ENCODE results near the gene ING4.
A peak's percentile ranks its signal among the peaks of the same experiment; 100 is the strongest.
"Not testable (repeated sequence)": the region's sequence is repeated elsewhere in the genome, so short reads cannot be mapped to it uniquely, and the experiment has no call there.

ING4 gene

DNA sequence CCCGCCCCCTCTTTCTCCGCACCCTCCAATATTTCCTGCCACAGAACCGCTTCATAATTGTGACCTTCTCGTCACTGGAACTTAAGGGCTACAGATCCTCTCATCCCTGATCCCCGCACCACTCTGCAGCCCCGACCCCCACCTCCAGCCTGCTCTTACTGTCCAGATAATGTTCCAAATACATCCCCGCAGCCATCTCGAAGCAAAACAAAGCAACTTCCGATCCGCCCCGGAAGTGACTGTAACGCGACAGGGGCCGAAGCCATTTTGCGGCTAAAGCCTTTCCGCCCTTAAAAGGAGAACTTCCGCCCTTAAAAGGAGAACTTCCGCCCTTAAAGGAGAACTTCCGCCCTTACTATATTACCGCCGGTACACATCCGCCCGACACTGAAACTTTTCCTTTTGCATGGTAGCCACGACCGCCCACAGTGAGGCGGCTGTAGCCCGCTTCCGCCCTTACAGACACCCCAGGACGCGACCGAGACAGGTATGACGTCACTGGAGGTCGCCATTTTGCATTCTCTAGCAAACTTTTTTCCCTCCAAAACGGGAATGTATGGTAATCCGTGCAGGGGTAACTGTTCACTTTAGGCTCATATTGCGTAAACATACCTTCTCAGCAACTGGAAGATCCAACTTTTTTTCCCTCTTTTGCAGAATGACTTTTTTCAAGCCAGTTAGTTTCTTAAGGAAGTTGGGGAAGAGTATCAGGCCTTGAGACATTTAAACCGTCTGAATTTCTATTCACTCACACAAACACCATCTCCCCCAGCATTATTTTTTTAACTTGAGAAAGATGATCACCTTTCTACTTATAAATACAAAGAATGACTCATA, at the start of gene ING4:
ING4 (minus strand) TSS at position 214 of the 837 bp plus-strand sequence; CDS start at position 196, 18 bp downstream.
- DNase-seq: peak; percentile 97

DNA sequence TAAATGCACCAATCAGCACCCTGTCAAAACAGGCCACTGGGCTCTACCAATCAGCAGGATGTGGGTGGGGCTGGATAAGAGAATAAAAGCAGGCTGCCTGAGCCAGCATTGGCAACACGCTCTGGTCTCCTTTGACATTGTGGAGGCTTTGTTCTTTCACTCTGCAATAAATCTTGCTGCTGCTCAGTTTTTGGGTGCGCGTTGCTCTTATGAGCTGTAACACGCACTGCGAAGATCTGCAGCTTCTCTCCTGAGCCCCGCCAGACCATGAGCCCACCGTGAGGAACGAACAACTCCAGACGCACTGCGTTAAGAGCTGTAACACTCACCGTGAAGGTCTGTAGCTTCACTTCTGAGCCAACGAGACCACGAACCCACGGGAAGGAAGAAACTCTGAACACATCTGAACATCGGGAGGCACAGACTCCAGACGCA, 46.1 kb upstream of the ING4 start:
- no peak for DNase-seq

DNA sequence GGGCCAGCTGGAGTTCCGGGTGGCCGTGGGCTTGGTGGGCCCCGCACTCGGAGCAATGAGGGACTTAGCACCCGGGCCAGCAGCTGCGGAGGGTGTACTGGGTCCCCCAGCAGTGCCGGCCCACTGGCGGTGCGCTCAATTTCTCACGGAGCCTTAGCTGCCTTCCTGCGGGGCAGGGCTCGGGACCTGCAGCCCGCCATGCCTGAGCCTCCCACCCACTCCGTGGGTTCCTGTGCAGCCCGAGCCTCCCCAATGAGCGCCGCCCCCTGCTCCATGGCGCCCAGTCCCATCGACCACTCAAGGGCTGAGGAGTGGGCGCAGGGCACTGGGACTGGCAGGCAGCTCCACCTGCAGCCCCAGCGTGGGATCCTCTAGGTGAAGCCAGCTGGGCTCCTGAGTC, 45.4 kb upstream of the ING4 start:
- not testable (repeated sequence) for DNase-seq

DNA sequence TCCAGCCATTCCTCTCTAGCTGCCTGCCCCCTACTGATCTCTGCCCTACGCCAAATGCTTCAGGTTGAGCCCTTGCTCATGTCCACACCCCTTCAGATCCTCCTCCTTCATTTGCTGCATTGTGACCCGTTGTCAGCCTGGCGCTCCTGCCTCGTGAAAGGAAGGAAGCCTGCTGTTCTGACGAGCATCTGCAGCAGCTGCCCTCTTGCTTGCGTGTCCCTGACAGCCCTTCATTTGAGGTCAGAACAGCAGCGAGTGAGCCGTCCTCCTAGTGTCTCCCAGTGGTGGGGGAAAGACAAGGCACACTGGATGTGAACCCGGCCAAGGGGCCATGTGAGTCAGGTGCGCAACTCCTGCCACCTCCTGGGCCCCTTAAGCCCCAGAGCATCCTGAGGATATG, 40.7 kb upstream of the ING4 start:
- no peak for DNase-seq

DNA sequence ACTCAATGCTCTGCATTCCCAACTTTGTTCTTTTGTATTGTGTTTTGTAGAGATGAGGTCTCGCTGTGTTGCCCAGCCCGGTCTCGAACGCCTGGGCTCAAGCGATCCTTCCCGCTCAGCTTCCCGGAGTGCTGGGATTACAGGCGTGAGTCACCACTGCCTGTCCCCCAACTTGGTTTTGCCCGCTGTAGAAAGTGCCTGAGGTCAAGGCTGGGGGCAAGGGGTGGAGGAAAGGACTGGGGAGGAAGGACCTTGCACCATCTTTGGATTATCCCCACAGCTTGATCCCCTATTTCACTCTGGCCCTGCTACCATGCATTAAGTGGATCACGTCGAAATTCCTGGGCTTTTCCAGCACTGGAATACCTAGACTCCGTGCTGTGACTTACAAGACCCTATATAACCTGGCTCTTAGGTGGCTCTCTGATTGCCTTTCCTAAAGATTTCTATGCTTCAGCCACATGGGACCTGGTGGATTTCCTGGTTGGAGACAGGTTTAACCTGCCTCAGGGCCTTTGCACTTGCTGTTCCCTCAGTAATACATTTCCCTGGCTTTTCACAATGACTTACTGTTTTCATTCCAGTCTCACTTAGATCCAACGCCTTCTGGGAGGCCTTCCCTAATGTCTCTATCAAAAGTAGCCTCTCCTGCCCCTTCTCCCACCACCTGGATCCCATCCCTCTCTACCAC, 38.3 kb upstream of the ING4 start:
- DNase-seq: no peak

DNA sequence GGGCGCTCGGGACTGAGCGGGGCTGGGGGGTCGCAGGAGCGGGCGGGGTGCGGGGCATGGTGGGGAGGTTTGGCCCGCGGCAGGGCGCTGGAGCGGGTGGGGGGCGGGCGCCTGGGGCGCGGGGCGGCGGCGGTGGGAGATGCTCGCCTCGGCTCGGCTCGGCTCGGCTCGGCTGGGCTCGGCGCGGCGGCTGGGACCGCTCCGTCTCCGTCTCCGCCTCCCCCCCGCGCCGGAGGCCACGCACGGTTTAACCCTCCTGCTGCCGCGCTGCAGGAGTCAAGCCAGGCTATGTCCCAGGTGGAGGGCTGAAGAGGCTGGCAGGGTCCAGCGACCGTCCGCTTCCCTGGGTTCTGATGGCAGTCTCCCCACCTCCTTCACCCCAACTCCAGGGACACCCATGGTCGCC, 37.7 kb upstream of the ING4 start, which contains the start of gene PIANP:
PIANP (minus strand) TSS at position 170 of the 406 bp plus-strand sequence. CDS start 2,754 bp downstream, outside the sequence.
- DNase-seq: peak; percentile 47

DNA sequence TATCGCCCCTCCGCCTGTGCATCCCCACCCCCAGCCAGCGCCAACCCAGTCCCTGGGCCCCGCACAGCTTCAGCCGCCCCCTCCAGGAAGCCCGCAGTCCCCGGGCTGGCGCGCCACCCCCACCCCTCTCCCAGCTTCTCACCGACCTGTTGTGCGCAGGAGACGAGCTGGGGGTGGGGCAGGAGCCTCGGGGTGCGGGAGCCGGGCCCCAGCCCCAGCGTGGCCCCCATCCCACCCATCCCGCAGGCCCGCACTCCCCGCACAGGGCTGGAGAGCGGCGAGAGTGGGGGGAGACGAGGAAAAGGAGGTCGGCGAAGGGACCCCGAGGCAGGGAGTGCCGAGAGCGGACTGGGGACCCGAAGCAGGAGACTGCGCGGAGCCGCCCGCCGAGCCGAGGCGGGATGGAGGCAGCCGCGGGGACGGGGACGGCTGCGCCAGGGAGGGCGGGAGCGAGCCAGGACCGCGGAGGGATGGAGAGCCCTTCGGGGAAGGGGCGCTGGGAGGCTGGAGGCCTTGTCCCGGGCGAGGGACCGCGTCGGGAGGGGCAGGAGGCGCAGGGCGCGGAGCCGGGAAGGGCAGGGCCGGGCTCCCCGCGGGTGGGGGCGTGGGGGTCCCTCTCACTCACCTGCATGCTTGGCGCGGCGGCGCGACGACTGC, 37.2 kb upstream of the ING4 start:
- DNase-seq: no peak

DNA sequence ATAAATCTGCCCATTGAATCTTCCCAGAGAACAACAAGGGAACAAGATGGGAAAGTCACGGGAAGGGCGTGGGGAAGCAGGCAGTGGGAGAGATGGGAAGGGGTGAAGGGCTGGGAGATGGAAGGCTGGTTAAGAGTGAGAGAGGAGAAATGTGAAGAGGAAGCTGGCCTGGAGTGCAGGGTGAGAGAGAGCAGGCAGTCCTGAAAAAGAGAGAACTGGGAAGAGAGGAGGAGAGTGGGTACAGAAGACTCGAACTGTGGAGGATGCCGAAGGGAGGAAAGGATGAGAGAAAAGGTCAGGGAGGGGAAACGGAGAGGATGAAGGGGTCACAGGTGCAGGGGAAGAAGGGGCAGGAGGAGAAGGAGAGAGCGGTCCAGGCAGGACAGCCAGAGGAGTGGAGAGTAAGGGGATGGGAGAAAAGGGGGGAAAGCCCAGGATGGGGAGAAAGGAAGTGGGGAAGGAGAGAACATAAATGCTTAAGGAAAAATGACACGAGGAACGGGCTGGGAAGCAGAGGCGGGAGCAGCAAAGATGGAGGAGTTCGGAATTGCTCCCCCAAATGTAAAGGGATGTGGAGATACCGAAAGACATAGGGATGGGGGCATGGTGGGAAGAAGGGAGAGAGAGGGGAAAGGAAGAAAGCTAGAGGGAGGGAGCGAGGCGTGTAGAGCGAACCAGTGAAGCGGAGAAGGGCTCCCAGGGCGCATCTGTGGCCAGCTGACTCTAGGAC, 36.5 kb upstream of the ING4 start:
- no peak for DNase-seq

DNA sequence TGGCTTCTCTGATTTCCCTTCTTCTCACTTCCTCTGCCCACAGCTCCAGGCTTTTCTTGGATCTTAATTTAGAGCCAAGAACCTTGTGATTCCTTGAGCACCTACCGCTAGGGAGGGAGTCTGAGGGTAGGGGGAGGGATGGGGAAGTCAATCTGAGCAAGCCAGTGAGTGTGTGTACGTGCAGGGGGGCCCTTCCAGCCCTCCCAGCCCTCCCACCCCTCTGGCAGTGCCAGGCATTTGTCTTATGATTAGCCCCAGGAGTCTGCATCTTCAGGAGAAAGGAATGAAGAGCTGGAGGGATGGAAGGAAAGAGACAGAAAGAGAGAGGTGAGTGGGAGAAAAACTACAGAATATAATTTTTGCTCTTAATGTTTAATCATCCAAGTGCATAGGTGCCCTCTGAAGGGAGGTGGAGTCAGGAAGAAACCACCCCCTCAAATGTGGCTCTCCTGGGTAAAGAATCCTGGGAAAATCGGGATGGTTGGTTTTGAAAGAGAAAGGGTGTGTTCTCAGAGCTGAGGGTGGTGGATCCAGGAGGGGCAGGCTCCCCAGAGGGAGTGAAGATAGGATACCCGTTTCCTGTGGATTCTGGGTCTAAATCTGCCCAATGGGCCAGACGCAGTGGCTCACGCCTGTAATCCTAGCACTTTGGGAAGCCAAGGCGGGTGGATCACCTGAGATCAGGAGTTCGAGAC, 35.6 kb upstream of the ING4 start:
- DNase-seq: no peak

DNA sequence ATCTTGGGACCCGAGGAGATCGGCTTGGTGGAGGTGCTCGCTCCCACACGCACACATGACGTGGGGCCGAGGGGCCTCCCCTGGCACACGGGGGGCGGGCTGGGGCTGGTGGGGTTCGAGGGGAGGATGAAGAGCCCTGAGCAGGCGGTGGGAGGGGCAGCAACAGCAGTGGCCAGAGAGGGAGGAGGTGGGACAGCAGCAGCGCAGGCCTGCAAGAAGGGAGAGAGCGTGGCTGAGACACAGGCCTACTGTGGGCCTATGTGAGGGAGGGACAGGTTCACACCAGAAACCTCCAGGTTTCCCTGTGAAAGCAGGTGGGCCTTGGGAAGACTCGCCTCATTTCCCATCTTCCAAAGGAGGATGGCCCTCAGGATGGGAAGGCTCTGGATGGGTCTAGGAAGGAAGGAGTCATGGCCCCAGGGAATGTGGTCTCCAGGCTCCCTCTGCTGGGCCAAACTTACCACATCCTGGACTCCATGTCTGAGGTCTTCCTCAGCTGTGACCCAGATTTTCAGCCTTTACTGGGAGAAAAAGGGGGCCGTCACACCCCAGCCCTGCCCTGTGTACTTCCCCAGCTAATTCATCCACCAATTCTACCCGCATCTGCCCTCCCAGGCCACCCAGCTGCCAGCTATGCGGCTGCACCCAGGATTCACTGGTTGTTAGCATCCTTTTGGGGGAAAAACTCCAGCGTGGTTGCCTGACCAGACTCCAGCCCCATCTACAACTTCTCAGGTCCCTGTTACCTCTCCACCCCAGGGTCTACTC, 34.8 kb upstream of the ING4 start:
- no peak for DNase-seq

DNA sequence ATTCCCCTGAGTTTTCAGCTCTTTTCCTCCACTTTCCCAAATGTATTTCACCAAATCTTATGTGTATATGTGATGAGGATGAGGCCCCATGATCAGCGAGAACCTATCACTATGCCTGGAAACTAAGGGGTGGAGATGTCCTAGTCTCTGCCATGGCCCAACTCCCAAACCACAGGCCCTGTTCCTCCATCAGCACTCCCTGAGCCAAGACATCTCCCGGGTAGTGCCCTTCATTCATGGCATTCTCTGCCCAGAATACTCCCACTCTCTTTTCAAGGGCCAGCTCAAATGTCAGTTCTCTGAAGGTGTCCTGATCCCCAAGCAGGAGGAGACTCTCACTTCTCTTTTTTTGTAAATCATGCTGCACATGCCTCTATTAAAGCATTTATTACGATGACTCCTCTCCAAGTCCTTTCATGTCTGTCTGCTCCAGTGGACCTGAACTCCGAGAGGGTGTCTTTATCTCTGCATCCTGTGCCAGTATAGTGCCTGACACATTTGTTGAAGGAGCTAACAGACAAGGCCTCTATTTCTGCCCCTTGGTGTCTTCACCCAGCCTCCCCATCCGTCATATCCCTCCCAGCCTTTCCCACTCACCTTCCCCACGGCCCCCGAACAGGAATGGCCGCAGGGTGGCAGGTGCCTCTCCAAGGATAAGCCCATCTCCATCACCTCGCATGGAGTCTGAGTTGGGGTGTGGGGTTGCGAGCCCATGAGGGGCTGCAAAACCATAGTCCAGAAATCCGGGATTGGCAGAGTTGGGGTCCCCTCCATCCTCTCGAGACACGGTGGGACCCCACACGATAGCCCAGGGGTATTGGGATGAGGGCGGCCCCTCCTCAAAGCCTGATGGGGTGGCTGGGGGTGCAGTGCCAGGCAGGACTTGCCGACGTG, 34.0 kb upstream of the ING4 start:
- no peak for DNase-seq

DNA sequence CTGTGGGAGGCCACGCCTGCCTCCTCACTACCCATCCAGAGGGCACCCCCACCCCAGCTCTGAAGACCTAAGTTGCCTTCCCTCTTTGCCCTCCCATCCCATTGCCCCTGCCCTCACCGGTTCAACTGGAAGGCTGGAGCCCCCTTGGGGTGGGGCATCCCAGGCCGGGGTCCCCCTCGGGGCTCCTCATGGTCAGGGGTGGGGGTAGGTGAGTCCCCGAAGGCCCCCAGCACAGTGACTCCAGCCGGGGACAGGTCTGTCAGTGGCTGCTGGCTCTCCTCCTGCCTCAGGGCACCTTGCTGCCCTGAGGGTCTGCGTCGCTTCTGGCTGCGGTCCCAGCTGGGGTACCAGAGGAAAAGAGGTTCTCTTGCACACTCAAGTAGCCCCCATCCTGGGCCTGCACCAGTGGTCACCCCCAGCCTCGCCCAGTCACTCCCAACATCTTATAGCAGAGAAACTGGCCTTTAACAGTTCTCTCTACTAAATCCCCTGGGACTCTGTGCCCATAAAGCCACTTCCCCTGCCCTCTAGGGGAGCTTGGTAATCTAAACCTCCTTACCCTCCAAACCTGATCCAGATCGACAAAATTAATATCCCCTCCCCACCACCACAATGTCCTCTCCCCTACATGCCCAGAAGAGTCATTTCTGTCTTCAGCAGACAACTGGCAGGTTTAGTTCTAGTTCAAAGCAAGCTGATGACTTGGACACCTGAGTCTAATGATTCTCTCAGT, 32.6 kb upstream of the ING4 start:
- no peak for DNase-seq

DNA sequence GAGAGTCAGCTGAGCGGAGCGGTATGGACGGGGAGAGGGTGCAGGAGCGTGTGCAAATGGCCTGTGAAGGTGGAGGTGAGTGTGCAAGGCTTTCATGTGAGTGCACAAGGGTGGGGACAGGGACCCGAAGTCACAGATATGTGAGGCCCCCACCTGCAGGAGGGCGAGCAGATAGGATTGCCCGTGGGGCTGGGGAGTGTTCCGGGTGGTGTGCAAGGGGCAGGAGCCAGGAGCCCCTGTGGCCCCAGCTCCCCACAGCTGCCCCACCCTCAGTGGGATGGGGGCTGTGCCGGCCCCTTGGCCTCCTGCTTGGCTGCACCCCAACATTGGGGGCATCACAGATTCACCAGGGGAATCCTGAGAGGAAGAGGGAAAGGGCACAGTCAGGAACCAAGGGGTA, 31.8 kb upstream of the ING4 start:
- DNase-seq: no peak

DNA sequence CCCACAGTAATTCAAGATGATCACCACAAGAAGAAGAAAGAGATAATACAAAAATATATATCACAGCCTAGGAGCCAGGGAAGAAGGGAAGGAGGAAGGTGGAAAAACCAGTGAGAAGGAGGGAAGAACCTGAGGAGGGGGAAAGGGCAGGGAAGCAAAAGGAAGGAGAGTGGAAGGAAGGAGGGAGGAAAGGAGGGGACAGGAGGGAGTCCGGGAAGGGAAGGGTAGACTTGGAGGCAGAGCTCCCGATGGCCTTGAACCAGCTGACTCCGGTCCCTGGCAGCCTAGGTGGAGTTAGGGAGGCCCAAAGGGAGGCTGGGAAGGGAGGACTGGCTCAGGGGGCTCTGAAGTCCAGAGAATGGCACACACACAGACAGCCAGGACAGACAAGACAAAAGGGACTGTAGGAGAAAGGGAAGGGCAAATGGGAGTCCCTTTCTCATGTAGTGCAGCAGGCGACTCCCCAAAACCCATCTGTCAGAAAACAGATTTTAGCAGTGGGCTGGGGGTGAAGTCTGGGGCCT, 31.0 kb upstream of the ING4 start:
- DNase-seq: no peak

DNA sequence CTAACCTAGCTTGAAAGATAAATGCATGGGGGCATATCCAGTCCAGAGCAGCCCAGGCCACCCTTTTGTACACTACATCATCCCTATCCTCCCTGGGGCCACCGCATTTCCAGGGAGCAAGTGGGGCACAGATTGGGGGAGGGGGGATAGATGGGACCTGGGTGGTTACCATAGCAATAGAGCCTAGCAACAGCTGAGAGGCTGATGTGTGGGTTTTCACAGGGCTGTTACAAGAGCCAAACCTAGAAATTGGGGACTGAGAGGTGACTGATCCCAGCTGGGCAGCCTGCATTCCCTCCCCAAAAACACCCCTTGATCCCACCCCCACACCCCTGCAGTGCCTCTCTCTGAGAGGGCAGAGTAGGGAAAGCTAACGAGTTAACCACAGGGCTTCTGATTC, 30.0 kb upstream of the ING4 start:
- no peak for DNase-seq

DNA sequence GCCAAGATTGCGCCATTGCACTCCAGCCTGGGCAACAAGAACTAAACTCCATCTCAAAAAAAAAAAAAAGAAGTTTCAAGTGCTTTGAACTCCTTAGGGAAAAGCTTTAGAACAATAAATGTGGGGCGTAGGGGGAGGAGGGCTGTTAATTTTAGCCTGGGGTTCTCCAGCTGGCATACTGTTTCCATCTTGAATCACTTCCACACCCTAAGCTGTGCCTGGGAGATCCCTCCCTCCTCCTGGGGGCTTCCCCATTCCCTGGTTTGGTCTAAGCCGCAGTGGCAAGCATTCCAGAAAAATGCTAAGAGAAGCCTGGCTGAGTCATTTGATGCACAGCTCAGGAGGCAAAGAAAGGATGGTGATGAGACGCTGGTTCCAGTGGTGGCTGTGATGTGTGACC, 28.6 kb upstream of the ING4 start:
- no peak for DNase-seq

DNA sequence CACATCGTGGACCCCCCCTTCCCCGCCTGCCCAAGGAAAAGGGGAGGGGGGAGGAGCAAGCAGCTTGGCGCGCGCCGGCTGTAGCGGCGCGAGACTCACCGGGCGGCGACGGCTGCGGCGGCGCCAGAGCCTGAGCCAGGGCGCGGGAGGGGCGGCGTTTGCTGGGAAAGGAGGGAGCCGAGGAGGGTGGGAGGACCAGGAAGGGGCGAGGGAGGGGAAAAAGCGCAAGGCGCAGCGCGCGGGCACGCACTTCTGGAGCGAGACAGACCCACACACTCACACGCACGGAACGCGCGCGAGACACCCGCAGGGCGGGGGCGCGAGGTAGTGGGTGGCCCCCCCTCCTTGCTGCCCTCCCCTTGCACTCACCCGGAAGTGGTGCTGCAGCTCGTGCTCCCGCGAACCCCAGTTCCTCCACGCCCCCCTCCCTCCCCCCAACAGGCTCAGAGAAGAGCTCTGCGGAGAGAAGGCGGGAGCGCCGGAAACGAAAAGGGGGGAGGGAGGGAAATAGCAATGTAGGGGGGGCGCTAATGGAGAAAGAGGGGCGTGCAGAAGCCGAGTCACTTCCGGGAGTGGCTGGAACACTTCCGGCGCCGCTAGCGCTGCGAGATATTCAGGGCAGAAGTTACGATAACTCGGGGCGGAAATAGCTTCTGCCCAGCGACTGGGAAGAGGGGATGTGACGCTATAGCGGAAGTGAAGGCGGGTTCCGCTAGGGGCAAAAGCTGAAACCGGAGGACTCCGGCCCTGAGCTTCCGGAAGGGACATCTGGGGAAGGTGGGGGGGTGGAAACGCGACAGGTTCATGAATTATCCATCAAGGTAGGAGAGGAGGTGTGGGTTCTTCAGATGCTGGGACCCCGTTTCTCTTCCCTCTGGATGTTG, 26.3 kb upstream of the ING4 start, which contains the start of gene ZNF384:
ZNF384 (minus strand) TSS at position 377 of the 884 bp plus-strand sequence. CDS start 9,855 bp downstream, outside the sequence.
- DNase-seq: peak; percentile 96

DNA sequence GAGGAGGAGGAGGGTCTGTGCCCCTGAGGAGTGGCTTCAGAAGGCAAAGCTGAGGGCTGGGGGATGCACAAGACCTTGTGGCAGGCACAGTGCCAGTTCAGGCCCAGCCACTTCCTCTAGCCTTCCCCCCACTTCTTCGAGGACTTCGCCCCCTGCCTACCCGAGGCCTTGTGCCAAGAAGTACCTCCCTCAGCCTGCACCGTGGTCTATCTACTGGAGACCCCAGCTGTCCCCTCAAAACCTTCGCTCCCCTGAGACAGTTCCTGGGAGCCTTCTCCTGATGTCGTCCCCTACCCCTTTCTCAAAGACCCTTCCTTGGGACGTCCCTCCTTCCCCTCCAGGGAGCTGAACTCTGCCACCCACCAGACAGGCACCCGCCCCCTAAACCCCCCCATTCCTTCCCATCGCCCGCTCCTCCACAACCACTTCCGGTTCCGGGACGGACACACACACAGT, 25.7 kb upstream of the ING4 start:
- DNase-seq: peak; percentile 41
